Lower leg skin (tissue), 3 donors: Measurements from ENCODE around the gene MIPEP.

ENCODE experiments used
- CTCF ChIP-seq, 3 donors: fragments of 450-650 bp; IDR thresholded peaks; one replicate each; pipeline ENCODE4 v1.5.1; 2016; ENCODE audit warnings: antibody characterized with exemption in 3 of 3, mild to moderate bottlenecking in 3 of 3, moderate library complexity in 2 of 3
- POLR2A ChIP-seq, 2 donors: fragments of 450-650 bp; IDR thresholded peaks; one replicate each; pipeline ENCODE4 v1.6.1; 2016 to 2017; ENCODE audit warnings: antibody characterized with exemption in 2 of 2, mild to moderate bottlenecking in 1 of 2, moderate library complexity in 1 of 2

- TF ChIP-seq CTCF (IDR thresholded peaks at IDR 0.05): no peak
- no peak for TF ChIP-seq POLR2A (IDR thresholded peaks at IDR 0.05)
Observed at GRCh38 chr13:23797276-23797903, 91.8 kb downstream of the MIPEP start.
